Activated T-cell treated with anti-CD3 and anti-CD28 coated beads for 48 hours (primary cell): ENCODE results near the gene PRPF6.
"Not testable (repeated sequence)": the region's sequence is repeated elsewhere in the genome, so short reads cannot be mapped to it uniquely, and the experiment has no call there.

Experiments used
- DNase-seq: peaks from one replicate; pipeline ENCODE4 v3.0.0-alpha.2; 2020; ENCODE audit warnings: low read depth

PRPF6 gene

DNA sequence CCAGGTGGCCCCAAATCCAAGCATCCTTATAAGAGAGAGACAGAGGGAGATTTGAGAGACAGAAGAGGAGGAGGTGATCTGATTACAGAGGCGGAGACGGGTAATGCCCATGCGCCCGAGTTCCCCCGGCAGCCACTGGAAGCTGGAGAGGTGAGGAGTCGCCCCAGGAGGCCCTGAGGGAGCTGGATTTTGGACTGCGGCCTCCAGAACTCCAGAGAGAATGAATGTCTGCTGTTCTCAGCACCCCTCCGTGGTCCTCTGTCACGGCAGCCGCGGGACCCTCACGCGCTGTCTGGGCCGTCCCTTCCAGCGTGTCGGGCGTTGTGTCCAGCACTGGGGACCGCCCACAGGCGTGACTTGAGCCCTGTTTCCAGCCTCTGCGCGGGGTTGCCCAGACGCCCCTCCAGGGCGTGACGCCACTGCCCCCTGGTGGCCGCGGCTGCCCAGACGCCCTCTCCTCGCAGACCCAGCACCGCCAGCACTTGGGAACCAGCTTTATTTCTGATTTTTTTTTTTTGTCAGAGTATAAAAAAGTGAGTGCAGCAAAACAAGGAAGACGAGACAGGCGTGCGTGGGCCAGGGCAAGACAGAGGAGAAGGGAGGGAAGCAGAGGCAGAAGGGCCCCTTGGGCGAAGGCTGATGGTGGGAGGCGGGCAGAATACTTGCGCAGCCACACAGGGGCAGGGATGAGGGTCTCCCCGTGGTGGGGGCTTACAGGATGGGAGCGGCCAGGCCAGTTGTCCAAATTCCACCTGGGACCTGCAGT, 7.1 kb upstream of the PRPF6 start:
- DNase-seq = peak; percentile 72

DNA sequence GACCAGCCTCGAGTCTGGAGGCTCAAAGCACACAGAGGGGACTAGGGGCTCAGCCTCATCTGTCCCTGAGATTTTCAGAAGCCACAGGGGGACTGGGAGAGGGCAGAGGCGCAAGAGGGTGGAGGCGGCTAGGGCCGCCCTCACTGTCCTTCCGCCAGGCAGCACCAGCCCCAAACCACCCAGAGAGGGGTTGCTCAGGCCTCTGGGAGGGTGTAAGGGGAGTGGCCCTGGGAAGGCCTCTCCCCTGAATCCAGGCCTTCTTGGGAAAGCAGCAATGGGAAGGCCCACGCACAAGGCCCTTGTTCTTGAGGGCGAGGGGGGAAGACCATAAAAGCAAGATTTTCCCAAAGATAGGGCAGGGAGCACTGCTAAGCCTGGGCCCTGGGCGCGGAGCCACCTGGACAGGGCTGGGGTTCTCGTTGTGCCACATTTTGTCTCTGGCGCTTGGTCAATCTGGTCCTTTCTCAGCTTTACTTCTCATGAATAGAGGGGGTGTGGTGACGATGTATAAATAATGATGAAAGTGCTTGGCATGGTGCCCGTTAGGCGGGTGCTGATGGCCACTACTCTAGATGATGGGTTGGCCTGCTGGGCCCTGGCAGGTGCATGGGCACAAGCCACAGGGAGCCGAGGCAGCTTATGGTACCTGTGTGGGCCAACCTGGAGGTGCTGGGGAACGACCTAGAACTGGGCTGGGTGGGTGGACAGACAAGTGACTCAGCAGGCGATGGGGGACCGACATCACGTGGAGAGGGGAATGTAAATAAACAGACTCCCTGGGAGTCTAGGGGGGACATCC, 6.3 kb upstream of the PRPF6 start:
- DNase-seq = no peak

DNA sequence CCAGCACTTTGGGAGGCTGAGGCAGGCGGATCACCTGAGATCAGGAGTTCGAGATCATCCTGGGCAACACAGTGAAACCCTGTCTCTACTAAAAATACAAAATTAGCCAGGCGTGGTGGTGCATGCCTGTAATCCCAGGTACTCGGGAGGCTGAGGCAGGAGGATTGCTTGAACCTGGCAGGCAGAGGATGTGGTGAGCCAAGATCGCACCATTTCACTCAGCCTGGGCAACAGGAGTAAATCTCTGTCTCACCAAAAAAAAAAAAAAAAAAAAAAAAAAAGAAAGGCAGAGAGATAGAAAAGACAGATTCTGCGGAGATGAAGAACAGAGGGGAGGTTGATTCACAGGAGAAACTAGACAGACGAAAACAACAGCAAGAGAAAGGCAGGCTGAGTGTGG, 4.4 kb upstream of the PRPF6 start:
- DNase-seq = not testable (repeated sequence)

DNA sequence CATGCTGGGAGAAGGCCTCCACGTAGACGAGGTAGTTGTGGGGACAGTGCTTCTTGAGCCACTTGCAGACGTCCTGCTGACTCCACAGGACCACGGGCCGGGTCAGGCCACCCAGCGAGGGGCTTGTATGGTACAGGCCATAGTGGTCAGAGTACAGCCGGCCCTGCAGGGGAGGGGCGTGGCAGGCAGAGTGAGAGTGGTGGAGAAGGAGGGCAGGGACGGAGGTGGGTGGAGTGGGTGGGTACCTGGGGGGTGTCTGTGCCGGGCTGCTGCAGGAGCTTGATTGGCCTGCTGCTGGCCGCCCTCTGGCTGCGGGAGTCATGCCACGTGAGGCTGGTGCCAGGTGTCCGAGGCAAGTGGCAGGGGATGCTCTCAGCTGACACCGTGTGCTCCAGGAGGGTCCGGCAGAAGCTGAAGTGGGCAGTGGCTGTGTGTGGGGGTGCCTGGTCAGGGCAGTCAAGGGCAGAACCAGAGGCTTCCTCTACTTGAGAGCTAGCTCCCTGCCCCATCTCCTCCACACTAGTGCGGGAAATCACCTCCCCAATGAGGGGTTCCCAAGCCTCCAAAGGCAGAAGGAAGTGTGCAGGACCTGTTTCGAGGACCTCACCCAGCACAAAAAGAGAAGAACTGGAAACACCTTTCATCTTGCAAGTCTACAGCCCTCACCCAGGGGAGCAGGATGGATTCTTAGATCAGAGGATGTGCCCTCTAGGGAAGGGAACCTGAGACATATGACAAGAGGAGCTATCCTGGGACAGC, 3.8 kb upstream of the PRPF6 start:
- no peak for DNase-seq

DNA sequence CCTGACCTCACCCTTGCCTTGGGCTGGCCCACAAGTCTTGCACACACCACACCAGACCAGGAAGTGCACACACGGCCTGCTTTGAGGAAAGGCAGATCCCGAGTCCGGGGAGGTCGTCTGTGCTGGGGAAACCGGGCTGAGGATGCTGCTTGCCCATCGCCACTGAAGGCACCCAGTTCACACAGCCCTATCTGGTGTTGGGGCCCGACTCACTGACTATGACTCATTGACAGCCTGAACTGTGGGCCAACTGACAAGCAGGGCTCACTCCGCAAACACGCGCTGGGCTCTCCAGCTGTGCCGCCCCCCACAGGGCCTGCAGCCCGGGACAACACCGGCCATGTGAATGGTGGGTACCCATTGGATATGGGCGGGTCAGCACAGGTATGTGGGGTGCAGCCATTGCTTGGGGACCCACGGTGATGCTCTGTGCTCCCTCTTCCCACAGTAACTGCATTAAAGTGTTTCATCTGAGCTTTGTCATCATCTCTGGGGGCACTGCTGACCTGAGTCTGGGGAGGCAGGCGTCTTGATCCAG, 3.1 kb upstream of the PRPF6 start:
- DNase-seq = peak; percentile 58

DNA sequence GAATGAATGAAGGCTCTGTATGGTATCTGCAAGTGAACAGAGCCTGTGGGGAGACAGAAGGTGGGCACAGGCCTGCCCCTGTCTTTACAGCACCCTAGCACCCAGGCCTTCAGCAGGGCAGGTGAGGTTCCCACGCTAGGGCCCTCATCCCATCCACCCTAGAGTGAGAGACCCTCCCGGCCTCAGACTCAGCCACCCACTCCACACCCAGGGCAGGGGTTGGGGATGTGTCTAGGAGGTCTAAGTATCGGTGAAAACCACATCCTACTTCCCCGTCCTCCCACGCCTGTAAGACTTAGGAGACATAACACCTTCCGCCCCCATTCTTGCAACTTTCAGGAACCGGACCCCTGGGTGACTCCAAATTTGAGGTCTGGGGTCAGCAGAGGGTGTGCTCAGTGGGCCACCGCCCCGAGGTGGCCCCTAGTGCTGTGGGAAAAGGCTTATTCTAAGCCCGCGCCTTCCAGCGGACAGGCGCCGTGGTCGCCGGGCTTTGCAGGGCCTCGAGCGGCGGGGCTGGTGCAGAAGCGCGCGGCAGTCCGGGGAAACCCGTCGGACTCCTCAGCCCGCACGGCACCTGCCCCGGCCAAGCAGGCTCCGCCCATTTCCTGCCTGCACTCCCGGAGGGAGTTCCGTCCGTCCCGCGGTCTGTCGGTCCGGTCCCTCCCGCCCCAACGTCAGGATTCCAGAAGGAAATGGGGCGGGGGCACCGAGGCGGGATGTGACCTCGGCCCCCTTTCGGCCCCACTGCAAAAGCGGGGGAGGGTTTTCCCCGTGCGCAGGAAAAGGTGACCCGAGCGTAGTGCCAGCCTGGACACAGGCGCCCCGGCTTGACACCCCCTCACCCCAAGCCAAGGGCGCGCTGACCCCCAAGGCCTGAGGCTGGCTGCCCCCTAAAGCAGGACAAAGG, 2.4 kb upstream of the PRPF6 start:
- DNase-seq = peak; percentile 63

DNA sequence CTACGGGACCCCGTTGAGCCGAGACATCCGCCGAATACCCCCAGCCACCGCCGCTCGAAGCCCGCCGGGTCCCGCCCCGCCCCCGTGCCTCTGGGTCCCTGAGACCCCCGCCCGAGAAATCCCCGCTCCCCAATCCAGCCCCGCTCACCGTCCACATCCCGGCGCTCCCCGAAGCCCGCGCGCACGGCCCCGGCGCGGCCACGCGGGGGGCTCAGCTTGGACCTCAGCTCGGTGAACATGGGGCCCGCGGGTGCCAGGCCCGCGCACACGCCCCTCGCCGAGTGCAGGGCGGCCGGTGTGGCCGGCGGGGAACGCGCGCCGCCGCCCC, 1.7 kb upstream of the PRPF6 start:
- DNase-seq = no peak

DNA sequence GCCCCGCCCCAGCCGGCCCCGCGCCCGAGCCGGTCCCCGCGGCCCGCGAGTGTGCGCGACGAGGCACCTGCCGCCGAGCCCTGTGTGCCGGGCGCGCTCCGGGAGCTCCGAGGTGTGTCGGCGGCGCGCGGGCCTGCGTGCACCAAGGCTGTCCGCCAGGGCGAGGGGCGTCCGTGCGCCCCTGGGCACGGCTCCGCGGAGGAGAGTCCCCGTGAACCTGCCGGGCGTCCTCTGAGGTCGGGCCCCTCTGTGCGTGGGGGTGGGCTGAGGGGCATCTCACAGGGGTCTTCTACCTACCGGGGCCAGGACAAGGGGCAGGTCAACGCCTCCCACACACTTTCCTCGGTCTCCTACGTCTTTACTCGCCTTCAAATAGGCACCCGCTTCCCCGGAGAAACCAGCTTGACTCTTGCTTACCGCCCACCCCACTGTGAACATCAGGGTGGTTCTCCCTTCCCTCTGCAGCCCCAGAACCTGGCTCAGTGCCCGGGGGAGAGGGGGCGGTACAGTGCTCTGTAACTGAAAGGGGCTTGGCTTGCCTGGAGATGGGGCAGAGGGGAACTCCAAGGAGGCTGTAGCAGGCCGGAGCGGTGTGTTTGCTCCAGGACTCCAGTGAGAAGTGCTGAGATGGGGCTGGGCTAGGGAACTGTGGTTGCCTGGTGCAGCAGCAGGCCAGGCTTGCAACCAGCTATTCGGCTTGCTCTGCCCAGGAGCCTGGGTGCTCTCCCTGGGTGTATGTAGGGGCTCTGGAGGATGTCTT, 1.2 kb upstream of the PRPF6 start, which contains the start of gene SAMD10:
Gene SAMD10, minus strand, starts transcription at position 86 of the 760 bp plus-strand sequence. CDS start 175 bp downstream, outside the sequence.
- DNase-seq = peak; percentile 77

DNA sequence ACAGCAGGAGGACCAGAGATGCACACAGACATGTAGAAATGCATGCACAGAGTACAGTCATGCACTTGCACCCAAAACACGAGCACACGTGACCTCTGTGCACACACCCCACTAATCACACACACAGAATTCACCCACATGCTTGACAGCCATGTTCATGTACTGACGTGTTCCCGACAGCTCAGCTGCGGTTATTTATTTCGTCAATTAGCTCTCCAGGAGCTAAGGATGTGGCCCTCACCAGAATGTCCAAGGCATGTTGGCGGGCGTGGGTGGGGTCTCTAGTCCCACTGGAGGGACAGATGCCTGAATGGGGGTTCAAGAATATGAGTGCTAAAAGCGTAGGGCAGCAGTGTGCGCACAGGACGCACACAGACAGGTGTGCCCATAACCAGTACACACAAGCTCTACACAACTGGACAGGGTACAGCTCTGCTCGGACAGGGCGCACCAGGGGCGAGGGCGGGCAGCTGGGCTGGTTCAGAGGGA, 571 bp upstream of the PRPF6 start:
- no peak for DNase-seq

DNA sequence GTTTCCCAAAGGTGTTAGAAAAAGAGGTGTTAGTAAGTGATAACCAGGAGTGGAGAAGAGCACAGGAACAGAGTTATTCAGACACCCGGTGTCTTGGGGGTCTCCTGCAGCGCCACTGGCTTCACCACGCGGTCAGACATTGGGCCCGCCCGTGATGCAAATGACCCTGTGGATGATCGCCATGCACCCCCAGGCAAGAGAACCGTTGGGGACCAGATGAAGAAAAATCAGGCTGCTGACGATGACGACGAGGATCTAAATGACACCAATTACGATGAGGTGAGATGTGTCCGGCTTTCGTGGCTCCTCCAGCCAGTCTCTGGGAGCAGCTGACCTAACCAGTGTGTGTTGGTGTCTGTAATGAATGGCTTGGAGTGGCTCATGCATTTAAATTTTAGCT, 2.0 kb downstream of the PRPF6 start:
- DNase-seq = no peak

DNA sequence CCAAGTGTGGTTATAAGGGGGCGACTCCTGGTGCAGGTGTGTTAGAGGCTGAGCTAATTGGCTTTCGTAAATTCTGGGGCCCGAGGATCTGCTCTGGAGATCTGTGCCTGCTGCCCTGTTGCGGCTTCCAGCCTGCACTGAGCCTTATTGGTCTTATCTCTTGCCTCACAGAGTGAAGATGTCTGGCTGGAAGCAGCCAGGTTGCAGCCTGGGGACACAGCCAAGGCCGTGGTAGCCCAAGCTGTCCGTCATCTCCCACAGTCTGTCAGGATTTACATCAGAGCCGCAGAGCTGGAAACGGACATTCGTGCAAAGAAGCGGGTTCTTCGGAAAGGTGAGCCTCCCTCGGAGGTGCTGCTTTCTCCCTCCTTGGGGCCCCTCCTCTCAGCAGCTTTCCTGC, 20.0 kb downstream of the PRPF6 start:
- DNase-seq = no peak

DNA sequence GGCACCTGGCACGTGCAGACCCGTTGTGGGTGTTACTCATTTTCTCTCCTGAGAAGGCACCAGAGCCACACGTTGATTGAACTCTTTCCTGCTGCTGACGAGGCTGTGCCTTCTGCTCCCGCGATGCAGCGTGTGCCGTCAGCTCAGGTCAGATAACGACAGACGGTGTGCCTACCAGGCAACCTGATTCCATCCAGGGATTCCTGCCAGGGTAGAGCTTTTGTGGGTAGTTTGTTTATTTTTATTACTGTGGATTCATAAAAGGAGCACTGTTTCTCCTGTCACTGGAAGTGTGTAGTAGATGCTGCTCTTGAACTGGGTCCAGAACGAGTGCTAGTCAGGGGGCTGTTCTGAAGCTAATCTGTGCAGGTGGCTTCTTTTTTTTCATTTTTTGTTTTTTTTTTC, 20.7 kb downstream of the PRPF6 start:
- no peak for DNase-seq

DNA sequence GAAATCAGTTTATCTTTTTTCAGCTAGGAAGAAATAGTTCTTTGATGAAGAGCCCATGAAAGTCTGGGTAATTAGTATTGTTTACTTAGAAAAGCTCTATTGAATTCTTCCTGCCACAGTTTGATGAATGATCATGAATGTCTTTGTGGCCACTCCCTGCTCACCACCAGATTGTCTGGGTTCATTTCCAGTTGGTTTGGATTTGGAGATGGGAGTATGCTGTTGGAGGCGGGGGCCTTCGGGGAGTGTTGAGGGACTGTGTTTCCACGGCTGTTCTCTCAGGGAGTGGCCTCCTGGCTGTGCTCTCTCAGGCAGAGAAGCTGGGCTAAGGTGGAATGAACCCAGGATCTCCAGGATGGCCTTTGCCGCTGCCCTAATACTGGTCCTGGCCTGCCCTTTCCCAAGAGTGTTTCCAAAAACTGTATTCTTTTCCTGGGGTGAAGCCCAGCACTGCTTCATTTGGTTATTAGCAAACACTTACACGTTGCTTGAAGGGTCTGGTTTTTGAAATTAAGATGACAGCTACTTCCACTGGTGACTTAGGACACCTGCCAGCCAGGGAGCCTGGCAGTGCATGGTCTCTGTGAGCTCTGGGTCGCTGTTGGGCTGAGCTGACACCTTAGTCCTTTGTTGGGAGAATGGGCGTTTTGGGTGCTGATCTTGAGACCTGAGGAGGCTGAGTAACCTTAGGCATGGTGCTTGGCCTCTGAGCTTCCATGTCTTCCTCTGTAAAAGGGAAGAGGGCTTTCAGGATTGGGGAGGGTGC, 23.2 kb downstream of the PRPF6 start:
- DNase-seq = no peak

DNA sequence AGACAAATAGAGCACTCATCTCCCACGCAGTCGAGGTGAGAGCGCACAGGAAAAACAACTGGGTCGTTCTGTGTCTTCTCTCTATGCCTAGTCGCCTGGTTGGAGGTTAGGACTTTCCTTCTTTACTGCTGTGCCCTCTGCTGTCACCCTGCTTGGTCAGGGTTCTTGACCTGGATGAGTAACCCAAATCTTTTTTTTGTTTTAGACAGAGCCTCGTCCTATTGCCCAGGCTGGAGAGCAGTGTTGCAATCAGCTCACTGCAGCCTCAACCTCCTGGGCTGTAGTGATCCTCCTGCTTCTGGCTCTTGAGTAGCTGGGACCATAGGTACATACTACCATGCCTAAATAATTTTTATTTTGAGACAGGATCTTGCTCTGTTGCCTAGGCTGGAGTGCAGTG, 24.5 kb downstream of the PRPF6 start:
- DNase-seq = no peak

DNA sequence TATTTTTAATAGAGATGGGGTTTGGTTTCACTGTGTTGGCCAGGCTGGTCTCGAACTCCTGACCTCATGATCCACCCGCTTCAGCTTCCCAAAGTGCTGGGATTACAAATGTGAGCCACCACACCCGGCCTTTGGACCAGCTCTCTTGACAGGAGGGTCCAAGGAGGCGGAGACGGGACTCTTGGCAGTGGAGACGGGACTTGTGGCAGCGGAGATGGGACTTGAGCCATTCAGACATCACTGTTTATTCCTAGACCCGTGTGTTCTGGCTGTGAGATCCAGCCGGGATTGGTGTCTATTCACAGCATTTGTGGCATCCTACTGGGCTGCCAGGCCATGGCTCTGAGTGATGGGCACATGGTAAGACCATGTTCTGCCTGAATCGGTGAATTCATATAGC, 25.6 kb downstream of the PRPF6 start:
- no peak for DNase-seq

DNA sequence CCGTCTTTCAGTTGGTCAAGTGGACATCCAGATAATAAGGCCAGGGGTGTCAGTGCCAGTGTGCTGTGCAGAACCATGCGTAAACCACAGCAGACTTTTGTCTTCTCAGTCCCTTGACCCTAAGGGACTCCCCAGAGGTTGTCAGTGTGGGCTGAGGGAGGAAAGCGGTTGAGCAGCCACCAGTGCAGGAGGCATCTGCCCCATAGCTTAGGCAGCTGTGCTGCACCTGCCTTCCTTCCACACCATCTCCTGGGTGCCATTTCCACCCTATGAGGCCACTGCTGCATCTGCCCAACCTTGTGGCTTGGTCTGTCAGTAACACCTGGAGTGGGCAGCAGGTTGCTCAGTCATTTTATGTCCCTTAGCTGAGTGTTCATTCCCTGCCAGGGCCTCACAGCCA, 26.0 kb downstream of the PRPF6 start:
- DNase-seq = no peak

DNA sequence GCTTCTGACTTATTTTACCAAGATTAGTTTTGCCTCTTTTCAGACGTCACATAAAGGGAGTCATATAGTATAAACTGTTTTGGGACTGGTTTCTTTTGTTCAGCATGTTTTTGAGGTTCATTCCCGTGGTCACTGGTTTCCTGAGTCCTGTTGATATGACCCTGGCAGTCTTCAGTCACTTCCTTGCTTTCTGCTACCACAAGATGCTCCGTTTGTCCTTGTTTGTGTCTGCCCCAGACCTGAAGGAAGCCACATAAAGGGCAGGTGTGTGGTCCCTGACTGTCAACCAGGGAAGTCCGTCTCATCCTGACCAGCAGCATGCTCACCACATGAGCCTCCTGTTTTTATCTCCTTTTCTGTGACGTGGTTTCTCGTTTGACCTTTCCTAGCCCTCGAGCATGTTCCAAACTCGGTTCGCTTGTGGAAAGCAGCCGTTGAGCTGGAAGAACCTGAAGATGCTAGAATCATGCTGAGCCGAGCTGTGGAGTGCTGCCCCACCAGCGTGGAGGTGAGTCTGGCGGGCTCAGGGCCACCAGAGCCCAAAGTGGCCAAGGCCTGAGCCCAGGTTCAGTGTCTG, 29.0 kb downstream of the PRPF6 start:
- no peak for DNase-seq

DNA sequence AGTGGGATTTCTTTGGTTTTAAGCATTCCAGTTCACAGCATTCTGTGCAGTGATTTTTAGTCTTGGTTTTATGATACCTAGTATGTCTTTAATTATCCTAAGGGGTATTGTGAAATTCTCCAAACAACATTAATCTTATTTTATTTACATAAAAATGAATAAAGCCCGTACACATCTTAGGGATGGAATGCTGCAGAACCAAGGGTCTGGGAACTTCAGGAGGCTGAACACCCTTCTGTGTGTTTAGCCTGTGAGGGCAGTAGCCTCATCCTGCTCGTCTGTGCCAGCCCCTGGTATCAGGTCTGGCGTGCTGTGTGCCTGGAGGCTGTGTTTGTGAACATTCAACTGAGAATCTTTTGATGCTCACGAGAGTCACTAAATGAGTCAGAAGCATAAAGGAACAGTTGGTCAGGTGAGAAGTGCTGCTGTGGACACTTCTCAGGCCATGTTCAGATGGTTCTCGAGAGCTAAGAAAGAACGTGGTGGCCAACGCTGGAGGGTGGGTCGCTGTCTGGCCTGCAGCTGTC, 29.8 kb downstream of the PRPF6 start:
- no peak for DNase-seq

DNA sequence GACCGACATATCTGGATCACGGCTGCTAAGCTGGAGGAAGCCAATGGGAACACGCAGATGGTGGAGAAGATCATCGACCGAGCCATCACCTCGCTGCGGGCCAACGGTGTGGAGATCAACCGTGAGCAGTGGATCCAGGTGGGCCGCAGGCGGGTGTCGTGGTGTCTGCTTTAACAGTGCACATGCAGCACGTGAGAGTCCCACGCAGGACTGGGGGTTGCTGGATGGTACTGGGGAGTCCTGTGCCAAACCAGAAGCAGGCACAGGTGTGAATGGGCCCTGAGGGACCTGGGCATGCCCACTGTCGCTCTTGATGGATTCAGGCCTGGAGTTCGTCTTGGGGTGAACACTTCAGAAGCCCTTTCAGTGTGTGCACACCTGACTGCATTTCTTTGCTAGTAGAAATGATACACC, 30.4 kb downstream of the PRPF6 start:
- DNase-seq = no peak
